GM23338 (cell line): Measurements from ENCODE around the gene RXFP1. TPM values are rescaled to one million over a fixed set of nuclear protein-coding genes. Genes with fewer than 3 reads are reported as not detected.

Experiments
- CTCF ChIP-seq, 2 experiments: fragments of 200-600 bp in 1 of 2; sonication (generic) in 1 of 2; conservative IDR thresholded peaks; 2 replicates each; pipeline versions ENCODE4 v1.5.1 to v1.6.1; 2016 to 2017; ENCODE audit warnings: antibody characterized with exemption in 2 of 2, low read depth in 2 of 2, mild to moderate bottlenecking in 2 of 2, moderate library complexity in 1 of 2
- EZH2 ChIP-seq: fragments of 200-600 bp; sonication (generic); IDR thresholded peaks from one replicate; pipeline ENCODE4 v1.8.0; 2017; ENCODE audit warnings: antibody characterized with exemption, mild to moderate bottlenecking, low read depth; ENCODE audit not compliant: unreplicated experiment
- polyA plus RNA-seq: library from polyadenylated mRNA; unstranded; fragments of >200 nt; fragmentation: Nextera tagmentation; extraction: Ambion mirVana; gene quantifications from 2 replicates; pipeline ENCODE4 v1.2.1, GENCODE V29; 2016
- small RNA-seq: library from RNA; depleted of rRNA; stranded (forward); fragments of <200 nt; gene quantifications from one replicate; pipeline ENCODE3, GENCODE V24; 2014; ENCODE audit warnings: low replicate concordance
- total RNA-seq: library from RNA; depleted of rRNA; stranded (reverse); fragments of >200 nt; shearing (Covaris generic); gene quantifications from 2 replicates; pipeline ENCODE4 v1.2.3, GENCODE V29; 2014; rRNA removed
- TF ChIP-seq, protein P1 (sequence below): fragments of 250-450 bp; sonication (Bioruptor Pico); IDR thresholded peaks from 2 replicates; pipeline ENCODE4 v1.5.0; 2020; ENCODE audit warnings: mild to moderate bottlenecking, moderate library complexity

Gene RXFP1
- total and polyA plus RNA-seq, 2 experiments from 2014 or later, result 0.63 TPM; not detected in 1

- TF ChIP-seq, protein P1, sequence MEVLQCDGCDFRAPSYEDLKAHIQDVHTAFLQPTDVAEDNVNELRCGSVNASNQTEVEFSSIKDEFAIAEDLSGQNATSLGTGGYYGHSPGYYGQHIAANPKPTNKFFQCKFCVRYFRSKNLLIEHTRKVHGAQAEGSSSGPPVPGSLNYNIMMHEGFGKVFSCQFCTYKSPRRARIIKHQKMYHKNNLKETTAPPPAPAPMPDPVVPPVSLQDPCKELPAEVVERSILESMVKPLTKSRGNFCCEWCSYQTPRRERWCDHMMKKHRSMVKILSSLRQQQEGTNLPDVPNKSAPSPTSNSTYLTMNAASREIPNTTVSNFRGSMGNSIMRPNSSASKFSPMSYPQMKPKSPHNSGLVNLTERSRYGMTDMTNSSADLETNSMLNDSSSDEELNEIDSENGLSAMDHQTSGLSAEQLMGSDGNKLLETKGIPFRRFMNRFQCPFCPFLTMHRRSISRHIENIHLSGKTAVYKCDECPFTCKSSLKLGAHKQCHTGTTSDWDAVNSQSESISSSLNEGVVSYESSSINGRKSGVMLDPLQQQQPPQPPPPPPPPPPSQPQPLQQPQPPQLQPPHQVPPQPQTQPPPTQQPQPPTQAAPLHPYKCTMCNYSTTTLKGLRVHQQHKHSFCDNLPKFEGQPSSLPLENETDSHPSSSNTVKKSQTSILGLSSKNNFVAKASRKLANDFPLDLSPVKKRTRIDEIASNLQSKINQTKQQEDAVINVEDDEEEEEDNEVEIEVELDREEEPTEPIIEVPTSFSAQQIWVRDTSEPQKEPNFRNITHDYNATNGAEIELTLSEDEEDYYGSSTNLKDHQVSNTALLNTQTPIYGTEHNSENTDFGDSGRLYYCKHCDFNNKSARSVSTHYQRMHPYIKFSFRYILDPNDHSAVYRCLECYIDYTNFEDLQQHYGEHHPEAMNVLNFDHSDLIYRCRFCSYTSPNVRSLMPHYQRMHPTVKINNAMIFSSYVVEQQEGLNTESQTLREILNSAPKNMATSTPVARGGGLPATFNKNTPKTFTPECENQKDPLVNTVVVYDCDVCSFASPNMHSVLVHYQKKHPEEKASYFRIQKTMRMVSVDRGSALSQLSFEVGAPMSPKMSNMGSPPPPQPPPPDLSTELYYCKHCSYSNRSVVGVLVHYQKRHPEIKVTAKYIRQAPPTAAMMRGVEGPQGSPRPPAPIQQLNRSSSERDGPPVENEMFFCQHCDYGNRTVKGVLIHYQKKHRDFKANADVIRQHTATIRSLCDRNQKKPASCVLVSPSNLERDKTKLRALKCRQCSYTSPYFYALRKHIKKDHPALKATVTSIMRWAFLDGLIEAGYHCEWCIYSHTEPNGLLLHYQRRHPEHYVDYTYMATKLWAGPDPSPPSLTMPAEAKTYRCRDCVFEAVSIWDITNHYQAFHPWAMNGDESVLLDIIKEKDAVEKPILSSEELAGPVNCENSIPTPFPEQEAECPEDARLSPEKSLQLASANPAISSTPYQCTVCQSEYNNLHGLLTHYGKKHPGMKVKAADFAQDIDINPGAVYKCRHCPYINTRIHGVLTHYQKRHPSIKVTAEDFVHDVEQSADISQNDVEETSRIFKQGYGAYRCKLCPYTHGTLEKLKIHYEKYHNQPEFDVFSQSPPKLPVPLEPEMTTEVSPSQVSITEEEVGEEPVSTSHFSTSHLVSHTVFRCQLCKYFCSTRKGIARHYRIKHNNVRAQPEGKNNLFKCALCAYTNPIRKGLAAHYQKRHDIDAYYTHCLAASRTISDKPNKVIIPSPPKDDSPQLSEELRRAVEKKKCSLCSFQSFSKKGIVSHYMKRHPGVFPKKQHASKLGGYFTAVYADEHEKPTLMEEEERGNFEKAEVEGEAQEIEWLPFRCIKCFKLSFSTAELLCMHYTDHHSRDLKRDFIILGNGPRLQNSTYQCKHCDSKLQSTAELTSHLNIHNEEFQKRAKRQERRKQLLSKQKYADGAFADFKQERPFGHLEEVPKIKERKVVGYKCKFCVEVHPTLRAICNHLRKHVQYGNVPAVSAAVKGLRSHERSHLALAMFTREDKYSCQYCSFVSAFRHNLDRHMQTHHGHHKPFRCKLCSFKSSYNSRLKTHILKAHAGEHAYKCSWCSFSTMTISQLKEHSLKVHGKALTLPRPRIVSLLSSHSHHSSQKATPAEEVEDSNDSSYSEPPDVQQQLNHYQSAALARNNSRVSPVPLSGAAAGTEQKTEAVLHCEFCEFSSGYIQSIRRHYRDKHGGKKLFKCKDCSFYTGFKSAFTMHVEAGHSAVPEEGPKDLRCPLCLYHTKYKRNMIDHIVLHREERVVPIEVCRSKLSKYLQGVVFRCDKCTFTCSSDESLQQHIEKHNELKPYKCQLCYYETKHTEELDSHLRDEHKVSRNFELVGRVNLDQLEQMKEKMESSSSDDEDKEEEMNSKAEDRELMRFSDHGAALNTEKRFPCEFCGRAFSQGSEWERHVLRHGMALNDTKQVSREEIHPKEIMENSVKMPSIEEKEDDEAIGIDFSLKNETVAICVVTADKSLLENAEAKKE (CRISPR knock-in tag), result no peak
- TF ChIP-seq CTCF (conservative IDR thresholded peaks at IDR 0.05; ENCODE audit: low read depth in 2 of 2) (no peak), EZH2 (no peak)
Observed at GRCh38 chr4:158688813-158689212, 167.1 kb downstream of the RXFP1 start (continued).

Small RNA genes lying within 50 kb of the gene (small RNA-seq; reads per million reads assigned to genes)
- not detected for gene RF00012

Other genes with a start within 250 kb of the RXFP1 start
- gene C4orf46, start 150.0 kb downstream of the RXFP1 start, total RNA-seq, result 41.5 and 51.5 TPM in 2 replicates
- 18.9 and 23.9 TPM in 2 replicates for gene C4orf46, start 150.0 kb downstream of the RXFP1 start, polyA plus RNA-seq
- 9.2 and 11.4 TPM in 2 replicates for gene ETFDH, start 150.4 kb downstream of the RXFP1 start, total RNA-seq
- 13.7 and 17.7 TPM in 2 replicates for gene ETFDH, start 150.4 kb downstream of the RXFP1 start, polyA plus RNA-seq
- gene PPID, start 201.5 kb downstream of the RXFP1 start, total RNA-seq, result 52.5 and 56.6 TPM in 2 replicates
- 60.9 and 66.2 TPM in 2 replicates for gene PPID, start 201.5 kb downstream of the RXFP1 start, polyA plus RNA-seq
- 17.2 and 32.4 TPM in 2 replicates for gene FNIP2, start 247.1 kb downstream of the RXFP1 start, total RNA-seq
- 2.7 TPM in 2 replicates for gene FNIP2, start 247.1 kb downstream of the RXFP1 start, polyA plus RNA-seq